OCI-LY3 (cell line): ENCODE data around the gene P2RX1.

ENCODE experiments used
- H2AFZ ChIP-seq: fragments of 200-600, 300-600 bp; shearing (Covaris generic); 2 replicates; pipeline ENCODE4 v1.6.0; 2014; ENCODE audit warnings: antibody characterized with exemption, low read depth, low read length
- H3K27ac ChIP-seq: fragments of 200-600, 300-600 bp; sonication (generic); 2 replicates; pipeline ENCODE4 v1.5.1; 2014; ENCODE audit warnings: mild to moderate bottlenecking, low read length, moderate library complexity, mixed read lengths
- H3K27me3 ChIP-seq: fragments of 200-600, 300-600 bp; sonication (generic); 2 replicates; pipeline ENCODE4 v1.6.1; 2014; ENCODE audit warnings: low read depth, low read length, mixed read lengths
- H3K36me3 ChIP-seq: fragments of 200-600, 300-600 bp; sonication (generic); replicated peaks from 2 replicates; pipeline ENCODE3; 2014; ENCODE audit warnings: low read depth, low read length, mixed read lengths
- H3K4me1 ChIP-seq: fragments of 300-600, 200-600 bp; sonication (generic); 2 replicates; pipeline ENCODE4 v1.6.1; 2014; ENCODE audit warnings: low read length, mixed read lengths
- H3K4me2 ChIP-seq: fragments of 200-600, 300-600 bp; sonication (generic); 2 replicates; pipeline ENCODE4 v1.6.1; 2014; ENCODE audit warnings: low read length, mixed read lengths
- H3K4me3 ChIP-seq: fragments of 300-600, 200-600 bp; sonication (generic); 2 replicates; pipeline ENCODE4 v1.5.1; 2014; ENCODE audit warnings: antibody characterized with exemption, mild to moderate bottlenecking, low read length, moderate library complexity
- H3K79me2 ChIP-seq: fragments of 300-600, 200-600 bp; shearing (Covaris generic); 2 replicates; pipeline ENCODE4 v1.6.1; 2014; ENCODE audit warnings: mild to moderate bottlenecking, low read length, mixed read lengths
- H3K9ac ChIP-seq: fragments of 300-600, 200-600 bp; shearing (Covaris generic); 2 replicates; pipeline ENCODE4 v1.6.0; 2014; ENCODE audit warnings: mild to moderate bottlenecking, low read length, moderate library complexity
- H3K9me3 ChIP-seq: fragments of 200-600, 300-600 bp; shearing (Covaris generic); 2 replicates; pipeline ENCODE4 v1.6.1; 2014; ENCODE audit warnings: low read length, mixed read lengths; ENCODE audit not compliant: insufficient read depth
- H4K20me1 ChIP-seq: fragments of 200-600, 300-600 bp; sonication (generic); 2 replicates; pipeline ENCODE4 v1.6.1; 2016; ENCODE audit warnings: low read length, mixed read lengths; ENCODE audit not compliant: insufficient read depth
- CTCF ChIP-seq: fragments of 200-600, 300-600 bp; sonication (generic); IDR thresholded peaks from 2 replicates; pipeline ENCODE4 v1.5.1; 2014; ENCODE audit warnings: antibody characterized with exemption, low read length, low read depth
- EZH2phosphoT487 ChIP-seq: fragments of 200-600 bp; shearing (Covaris generic); IDR thresholded peaks from 2 replicates; pipeline ENCODE4 v1.6.1; 2018; ENCODE audit warnings: antibody characterized with exemption, mixed run types, low read depth

P2RX1 gene

GRCh38 chr17:3937359-3937758 lies 21.1 kb upstream of the P2RX1 start:
- no peak overlapping the region for H2AFZ ChIP-seq
- no peak overlapping the region for H3K4me3 ChIP-seq
- no peaks in the 10 kb centered on the region for H4K20me1 ChIP-seq
- TF ChIP-seq EZH2phosphoT487 (no peak), CTCF (no peak)
- no peak overlapping the region for H3K4me2 ChIP-seq
- H3K9ac ChIP-seq, result no peak overlapping the region
- no peaks in the 10 kb centered on the region for H3K79me2 ChIP-seq
- no peak overlapping the region for H3K27ac ChIP-seq
- no peaks in the 10 kb centered on the region for H3K4me1 ChIP-seq
- no peaks in the 10 kb centered on the region for H3K9me3 ChIP-seq
- H3K36me3 ChIP-seq, result peaks cover 30% of the 10 kb centered on the region
- no peaks in the 10 kb centered on the region for H3K27me3 ChIP-seq

GRCh38 chr17:3935825-3936355 lies 19.6 kb upstream of the P2RX1 start:
- Histone ChIP-seq H3K4me1 (no peaks in the 10 kb centered on the region), H3K36me3 (peaks cover 27% of the 10 kb centered on the region), H3K9me3 (no peaks in the 10 kb centered on the region), H2AFZ (no peak overlapping the region), H3K4me3 (no peak overlapping the region), H3K27me3 (no peaks in the 10 kb centered on the region), H4K20me1 (no peaks in the 10 kb centered on the region), H3K27ac (no peak overlapping the region), H3K4me2 (no peak overlapping the region), H3K9ac (no peak overlapping the region), H3K79me2 (no peaks in the 10 kb centered on the region)
- TF ChIP-seq CTCF, result no peak
- TF ChIP-seq EZH2phosphoT487, result no peak

- no peak overlapping the region for H3K4me3 ChIP-seq
- TF ChIP-seq CTCF (peak; percentile 43), EZH2phosphoT487 (no peak)
- H2AFZ ChIP-seq, result no peak overlapping the region
- H3K27me3 ChIP-seq, result no peaks in the 10 kb centered on the region
- H3K9ac ChIP-seq, result no peak overlapping the region
- no peak overlapping the region for H3K27ac ChIP-seq
- H3K4me2 ChIP-seq, result no peak overlapping the region
- peaks cover 25% of the 10 kb centered on the region for H3K36me3 ChIP-seq
- H3K79me2 ChIP-seq, result no peaks in the 10 kb centered on the region
- H3K4me1 ChIP-seq, result no peaks in the 10 kb centered on the region
- no peaks in the 10 kb centered on the region for H4K20me1 ChIP-seq
- H3K9me3 ChIP-seq, result no peaks in the 10 kb centered on the region
Measured at GRCh38 chr17:3935140-3935542, 18.9 kb upstream of the P2RX1 start.

- Histone ChIP-seq H3K9ac (no peak overlapping the region), H3K27me3 (no peaks in the 10 kb centered on the region), H3K27ac (no peak overlapping the region), H2AFZ (no peak overlapping the region), H3K36me3 (peaks cover 1% of the 10 kb centered on the region), H3K4me3 (no peak overlapping the region), H3K9me3 (no peaks in the 10 kb centered on the region), H3K79me2 (no peaks in the 10 kb centered on the region), H3K4me1 (no peaks in the 10 kb centered on the region), H4K20me1 (no peaks in the 10 kb centered on the region), H3K4me2 (no peak overlapping the region)
- TF ChIP-seq EZH2phosphoT487 (no peak), CTCF (no peak)
Measured at GRCh38 chr17:3929764-3930163, 13.5 kb upstream of the P2RX1 start.
